H4 (cell line): Measurements from ENCODE around the gene NXF2. TPM values are rescaled to one million over a fixed set of nuclear protein-coding genes. Genes with fewer than 3 reads are reported as not detected.
"Not testable (repeated sequence)": the region's sequence is repeated elsewhere in the genome, so short reads cannot be mapped to it uniquely, and the experiment has no call there.

Experiments used
- DNase-seq: peaks from one replicate; pipeline ENCODE4 v3.0.0-alpha.2; 2015; ENCODE audit warnings: low spot score
- total RNA-seq: library from RNA; depleted of rRNA; stranded (reverse); fragments of >200 nt; shearing (Covaris generic); gene quantifications from 2 replicates; pipeline ENCODE4 v1.2.3, GENCODE V29; 2014; rRNA removed

The NXF2 gene
- 0.15 TPM in 1 of 2 replicates, not detected in the other for total RNA-seq

DNA sequence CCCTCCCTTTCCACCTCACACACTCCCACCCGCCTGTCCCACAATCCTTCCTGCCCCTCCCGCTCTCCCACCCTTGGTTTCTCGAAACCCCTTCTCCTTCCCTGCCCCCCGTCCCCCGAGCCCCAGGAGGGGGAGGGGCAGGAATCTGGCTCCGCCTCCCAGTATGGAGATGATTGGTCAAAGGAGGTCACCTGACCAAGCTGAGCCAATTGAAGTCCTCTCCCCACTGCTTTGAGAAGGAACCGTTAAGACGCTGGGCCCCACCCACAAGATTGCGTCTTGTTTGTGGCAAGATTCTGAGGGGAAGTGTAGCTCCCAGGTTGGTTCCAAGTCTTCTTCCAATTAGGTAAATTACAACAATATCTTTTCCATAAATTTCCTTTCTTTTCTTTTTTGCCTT, at the start of gene NXF2:
Gene NXF2, plus strand, starts transcription at position 275 of the 400 bp plus-strand sequence. CDS start 59,912 bp downstream, outside the sequence.
- DNase-seq: not testable (repeated sequence)

GRCh38 chrX:102207940-102208339, 39.0 kb upstream of the NXF2 start:
- not testable (repeated sequence) for DNase-seq

DNA sequence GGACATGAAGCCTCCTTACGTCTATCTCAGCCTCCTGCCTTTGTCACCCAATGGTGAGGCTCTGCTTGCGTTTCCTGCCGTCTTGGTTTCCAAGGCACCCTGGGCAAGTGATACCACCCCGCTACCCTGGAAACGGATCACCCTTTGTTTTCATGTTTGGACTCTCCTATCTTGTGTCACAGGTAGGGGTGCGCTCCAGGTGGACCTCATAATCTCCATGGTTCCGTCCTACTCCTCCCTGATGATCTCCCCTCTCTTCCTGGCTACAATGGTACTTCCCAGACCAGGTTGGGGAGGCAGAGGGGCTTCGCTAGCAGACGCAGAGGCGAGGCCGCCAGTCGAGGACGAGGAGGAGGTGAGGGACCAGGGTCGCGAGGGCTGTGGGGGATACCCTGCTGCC, 32.0 kb upstream of the NXF2 start, which contains the start of gene TCP11X1:
Gene TCP11X1, plus strand, starts transcription at position 316 of the 400 bp plus-strand sequence.
- DNase-seq: not testable (repeated sequence)

- DNase-seq: not testable (repeated sequence)
Observed at GRCh38 chrX:102216497-102216896, 30.5 kb upstream of the NXF2 start.

- DNase-seq: not testable (repeated sequence)
Observed at GRCh38 chrX:102235678-102236077, 11.3 kb upstream of the NXF2 start.

DNA sequence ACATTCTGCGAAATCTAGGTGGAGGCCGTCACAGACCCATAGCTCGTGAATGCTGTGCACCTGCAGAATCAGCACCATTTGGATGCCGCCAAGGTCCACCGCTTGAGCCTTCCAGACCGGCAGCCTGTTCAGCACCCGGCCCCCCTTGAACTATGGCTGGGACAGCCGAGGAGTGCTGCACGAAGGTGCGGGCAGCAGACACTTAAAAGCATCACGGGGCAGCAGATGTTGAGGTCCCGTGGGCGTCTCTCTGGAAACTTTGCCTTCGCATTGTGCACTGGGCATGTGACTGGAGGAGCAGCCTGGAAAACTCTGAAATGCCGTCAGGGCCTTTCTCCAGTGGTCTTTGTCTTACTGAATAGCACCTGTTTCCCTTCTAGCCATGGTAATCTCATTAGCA, 6.7 kb upstream of the NXF2 start:
- not testable (repeated sequence) for DNase-seq

GRCh38 chrX:102272231-102272630, 25.3 kb downstream of the NXF2 start:
- DNase-seq: not testable (repeated sequence)

DNA sequence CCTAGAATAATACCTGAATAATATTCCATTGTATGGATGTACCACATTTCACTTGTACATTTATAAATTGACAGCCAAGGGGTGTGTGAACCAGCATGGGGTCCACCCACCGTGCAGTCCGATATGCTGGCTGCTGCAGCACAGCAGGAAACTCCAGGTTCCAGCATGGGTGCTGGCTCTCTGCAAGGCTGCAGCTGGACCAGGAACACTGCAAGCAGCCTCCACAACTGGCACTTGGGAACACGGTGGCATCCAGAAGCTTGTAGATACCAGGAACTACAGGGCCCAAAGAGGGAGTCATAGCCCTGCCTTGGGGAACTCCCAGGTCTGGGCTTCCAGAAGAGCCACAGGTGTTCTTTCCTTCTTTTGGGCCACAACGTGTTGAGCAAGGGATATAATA, 91.2 kb downstream of the NXF2 start:
- DNase-seq: no peak

GRCh38 chrX:102339312-102340298, 92.6 kb downstream of the NXF2 start:
- DNase-seq: no peak

DNA sequence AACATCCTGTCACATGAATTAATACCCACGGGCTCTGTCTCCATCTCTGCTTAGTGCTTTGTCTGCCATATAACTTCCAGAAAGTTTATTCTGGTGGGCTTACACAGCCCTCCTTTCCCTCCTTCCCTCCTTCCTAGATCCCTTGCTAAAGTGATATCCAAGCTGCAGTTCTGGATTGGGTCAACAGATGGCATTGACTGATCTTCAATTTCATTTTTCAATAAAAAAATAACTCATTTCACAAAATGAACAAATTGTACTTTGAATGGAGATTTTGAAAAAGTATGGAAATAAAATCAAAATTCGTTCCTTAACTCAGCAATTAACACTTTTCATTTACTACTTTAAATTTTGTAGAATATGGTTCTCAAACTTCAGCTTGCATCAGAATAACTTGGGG, 94.9 kb downstream of the NXF2 start:
- DNase-seq: no peak

GRCh38 chrX:102345916-102346315, 98.9 kb downstream of the NXF2 start:
- DNase-seq: peak; percentile 13

Other genes starting within 250 kb of the NXF2 start
- gene TCEAL2, start 121.5 kb upstream of the NXF2 start, total RNA-seq: 2.6 and 3.8 TPM in 2 replicates
- gene TCEAL6, start 104.7 kb upstream of the NXF2 start, total RNA-seq: not detected in 2 replicates
- 1.3 TPM in 1 of 2 replicates, not detected in the other for gene BEX5, start 91.2 kb upstream of the NXF2 start, total RNA-seq
- 0.06 TPM in 1 of 2 replicates, not detected in the other for gene TCP11X1, start 31.9 kb upstream of the NXF2 start, total RNA-seq
- 0.15 TPM in 1 of 2 replicates, not detected in the other for gene NXF2B, start 192.8 kb downstream of the NXF2 start, total RNA-seq
- gene TCP11X2, start 224.6 kb downstream of the NXF2 start, total RNA-seq: 1.3 TPM in 1 of 2 replicates, not detected in the other